HUES48 (cell line): ENCODE data around the gene KCNK7.
"Not testable (repeated sequence)": the region's sequence is repeated elsewhere in the genome, so short reads cannot be mapped to it uniquely, and the experiment has no call there.

Source experiments
- H3K27ac ChIP-seq: one replicate; pipeline ENCODE4 v1.7.0; 2013; ENCODE audit warnings: low read depth, low read length, inconsistent platforms
- H3K27me3 ChIP-seq: 2 replicates; pipeline ENCODE4 v1.6.1; 2013; ENCODE audit warnings: mild to moderate bottlenecking, low read length; ENCODE audit not compliant: control insufficient read depth, insufficient read depth
- H3K36me3 ChIP-seq: 2 replicates; pipeline ENCODE4 v1.6.1; 2013; ENCODE audit warnings: low read length; ENCODE audit not compliant: control insufficient read depth, insufficient read depth
- H3K4me1 ChIP-seq: 2 replicates; pipeline ENCODE4 v1.6.1; 2013; ENCODE audit warnings: mild to moderate bottlenecking, low read length; ENCODE audit not compliant: control insufficient read depth, insufficient read depth
- H3K4me3 ChIP-seq: 2 replicates; pipeline ENCODE4 v1.5.1; 2013; ENCODE audit warnings: mild to moderate bottlenecking, low read depth, low read length
- H3K9ac ChIP-seq: 2 replicates; pipeline ENCODE4 v1.6.1; 2013; ENCODE audit warnings: mild to moderate bottlenecking, low read depth, low read length, moderate library complexity
- H3K9me3 ChIP-seq: 2 replicates; pipeline ENCODE4 v1.6.1; 2013; ENCODE audit warnings: low read length; ENCODE audit not compliant: control insufficient read depth, insufficient read depth

KCNK7 gene, protein sequence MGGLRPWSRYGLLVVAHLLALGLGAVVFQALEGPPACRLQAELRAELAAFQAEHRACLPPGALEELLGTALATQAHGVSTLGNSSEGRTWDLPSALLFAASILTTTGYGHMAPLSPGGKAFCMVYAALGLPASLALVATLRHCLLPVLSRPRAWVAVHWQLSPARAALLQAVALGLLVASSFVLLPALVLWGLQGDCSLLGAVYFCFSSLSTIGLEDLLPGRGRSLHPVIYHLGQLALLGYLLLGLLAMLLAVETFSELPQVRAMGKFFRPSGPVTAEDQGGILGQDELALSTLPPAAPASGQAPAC

GRCh38 chr11:65595543-65596281, at the start of gene KCNK7:
Gene KCNK7 (minus strand): TSS chr11:65595800. CDS start chr11:65595772, 28 bp downstream.
- peaks cover 10% of the 10 kb centered on the region for H3K36me3 ChIP-seq
- no peak within 1 kb of the TSS for H3K27ac ChIP-seq
- H3K4me3 ChIP-seq, result no peak within 1 kb of the TSS
- H3K9ac ChIP-seq, result no peak within 1 kb of the TSS
- no peaks in the 10 kb centered on the region for H3K9me3 ChIP-seq
- H3K27me3 ChIP-seq, result peaks cover 32% of the 10 kb centered on the region
- peaks cover 3% of the 10 kb centered on the region; the same call in 1 of the 2 replicates for H3K4me1 ChIP-seq

GRCh38 chr11:65644837-65645236, 49.2 kb upstream of the KCNK7 start:
- Histone ChIP-seq H3K36me3 (peaks cover 2% of the 10 kb centered on the region; the same call in 1 of the 2 replicates), H3K4me1 (peaks cover 13% of the 10 kb centered on the region; the same call in 1 of the 2 replicates), H3K9ac (no peak overlapping the region)

DNA sequence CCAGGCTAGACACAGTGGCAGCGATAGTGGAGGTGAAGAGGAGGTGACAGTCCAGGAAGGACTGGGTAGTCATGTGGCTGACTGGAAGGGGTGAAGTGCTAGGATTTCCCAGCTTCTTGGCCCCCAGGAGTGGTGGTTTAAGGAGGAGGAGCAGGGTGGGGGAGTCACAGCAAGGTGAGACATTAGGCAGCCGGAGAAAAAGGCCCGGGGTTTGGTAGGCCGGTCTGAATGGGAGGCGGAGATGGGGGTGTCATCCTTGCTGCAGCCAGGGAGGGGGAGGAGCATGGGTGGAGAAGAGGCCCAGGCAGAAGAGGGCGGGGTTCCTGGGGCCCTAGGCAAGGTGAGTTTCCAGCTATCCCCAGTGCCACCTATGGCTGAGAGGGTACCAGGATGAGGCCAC, 48.4 kb upstream of the KCNK7 start:
- H3K27me3 ChIP-seq, result no peaks in the 10 kb centered on the region
- H3K4me3 ChIP-seq, result no peak overlapping the region
- H3K36me3 ChIP-seq, result no peaks in the 10 kb centered on the region
- no peak overlapping the region for H3K27ac ChIP-seq
- H3K9ac ChIP-seq, result no peak overlapping the region
- H3K4me1 ChIP-seq, result peaks cover 13% of the 10 kb centered on the region; the same call in 1 of the 2 replicates
- no peaks in the 10 kb centered on the region for H3K9me3 ChIP-seq

More at GRCh38 chr11:65644837-65645236, 49.2 kb upstream of the KCNK7 start:
- Histone ChIP-seq H3K27me3 (no peaks in the 10 kb centered on the region), H3K27ac (no peak overlapping the region), H3K9me3 (no peaks in the 10 kb centered on the region), H3K4me3 (no peak overlapping the region)

- H3K9me3 ChIP-seq, result no peaks in the 10 kb centered on the region
- peak overlapping the region; percentile 63 for H3K4me3 ChIP-seq
- H3K9ac ChIP-seq, result no peak overlapping the region
- H3K27ac ChIP-seq, result no peak overlapping the region
- H3K4me1 ChIP-seq, result peaks cover 23% of the 10 kb centered on the region
- no peaks in the 10 kb centered on the region for H3K27me3 ChIP-seq
- H3K36me3 ChIP-seq, result no peaks in the 10 kb centered on the region; the same call in 1 of the 2 replicates
Measured at GRCh38 chr11:65642014-65642671, 46.5 kb upstream of the KCNK7 start.

- H3K36me3 ChIP-seq, result peaks cover 6% of the 10 kb centered on the region
- H3K9ac ChIP-seq, result no peak overlapping the region
- H3K27ac ChIP-seq, result no peak overlapping the region
- H3K4me3 ChIP-seq, result peak overlapping the region; percentile 63
- H3K9me3 ChIP-seq, result no peaks in the 10 kb centered on the region
- no peaks in the 10 kb centered on the region for H3K27me3 ChIP-seq
- H3K4me1 ChIP-seq, result peaks cover 26% of the 10 kb centered on the region
Measured at GRCh38 chr11:65641297-65642013, 45.9 kb upstream of the KCNK7 start.

- H3K27me3 ChIP-seq, result no peaks in the 10 kb centered on the region
- peaks cover 26% of the 10 kb centered on the region for H3K4me1 ChIP-seq
- H3K4me3 ChIP-seq, result no peak overlapping the region
- H3K9ac ChIP-seq, result no peak overlapping the region
- no peaks in the 10 kb centered on the region for H3K9me3 ChIP-seq
- H3K27ac ChIP-seq, result no peak overlapping the region
- H3K36me3 ChIP-seq, result peaks cover 14% of the 10 kb centered on the region
Measured at GRCh38 chr11:65640483-65641296, 45.1 kb upstream of the KCNK7 start.

GRCh38 chr11:65639623-65640482, 44.3 kb upstream of the KCNK7 start:
- Histone ChIP-seq H3K4me1 (peaks cover 26% of the 10 kb centered on the region), H3K4me3 (no peak overlapping the region), H3K27me3 (no peaks in the 10 kb centered on the region), H3K9me3 (no peaks in the 10 kb centered on the region), H3K36me3 (peaks cover 22% of the 10 kb centered on the region), H3K27ac (no peak overlapping the region), H3K9ac (no peak overlapping the region)

GRCh38 chr11:65639228-65639597, 43.6 kb upstream of the KCNK7 start:
- not testable (repeated sequence) for H3K9ac ChIP-seq, H3K4me3 ChIP-seq, H3K27me3 ChIP-seq, H3K9me3 ChIP-seq, H3K27ac ChIP-seq
- Histone ChIP-seq H3K4me1 (peaks cover 26% of the 10 kb centered on the region), H3K36me3 (peaks cover 29% of the 10 kb centered on the region)

GRCh38 chr11:65637794-65638419, 42.3 kb upstream of the KCNK7 start, which contains the start of gene SIPA1:
Gene SIPA1 (plus strand): TSS chr11:65638101. CDS start chr11:65640922, 2,821 bp downstream.
- Histone ChIP-seq H3K27ac (peak within 1 kb of the TSS; percentile 91), H3K27me3 (no peaks in the 10 kb centered on the region), H3K4me3 (peak within 1 kb of the TSS; percentile 73), H3K9ac (peak within 1 kb of the TSS; percentile 47; the same call in 1 of the 2 replicates), H3K9me3 (no peaks in the 10 kb centered on the region), H3K4me1 (peaks cover 22% of the 10 kb centered on the region), H3K36me3 (peaks cover 36% of the 10 kb centered on the region)
